WTC11 (cell line): ENCODE data around the gene ZMYND15.

Experiments
- CBFB ChIP-seq: sonication (generic); formaldehyde crosslinking; IDR thresholded peaks from 2 replicates; pipeline ENCODE4 v1.8.1; 2022; ENCODE audit warnings: mild to moderate bottlenecking, low read depth, missing genetic modification reagents
- CREM ChIP-seq: sonication (generic); formaldehyde crosslinking; IDR thresholded peaks from 2 replicates; pipeline ENCODE4 v1.8.1; 2022; ENCODE audit warnings: mild to moderate bottlenecking, missing genetic modification reagents, moderate library complexity
- ETV6 ChIP-seq: sonication (generic); formaldehyde crosslinking; IDR thresholded peaks from 2 replicates; pipeline ENCODE4 v1.8.1; 2022; ENCODE audit warnings: mild to moderate bottlenecking, missing genetic modification reagents
- FOXP1 ChIP-seq: sonication (generic); formaldehyde crosslinking; IDR thresholded peaks from 2 replicates; pipeline ENCODE4 v1.8.0; 2022; ENCODE audit warnings: missing genetic modification reagents, mild to moderate bottlenecking, moderate library complexity, borderline replicate concordance
- NR3C1 ChIP-seq: sonication (generic); formaldehyde crosslinking; conservative IDR thresholded peaks from 2 replicates; pipeline ENCODE4 v1.8.1; 2023; ENCODE audit warnings: low read depth, mild to moderate bottlenecking, missing genetic modification reagents
- RELA ChIP-seq: sonication (generic); formaldehyde crosslinking; IDR thresholded peaks from 2 replicates; pipeline ENCODE4 v1.8.1; 2022; ENCODE audit warnings: missing genetic modification reagents, mild to moderate bottlenecking, borderline replicate concordance
- ZNF121 ChIP-seq: sonication (generic); formaldehyde crosslinking; IDR thresholded peaks from 2 replicates; pipeline ENCODE4 v1.8.0; 2023; ENCODE audit warnings: missing genetic modification reagents
- TF ChIP-seq, protein P1 (sequence below): fragments of 200-600 bp; IDR thresholded peaks from 2 replicates; pipeline ENCODE4 v1.8.0; 2022; ENCODE audit warnings: antibody characterized with exemption
- TF ChIP-seq, protein P2 (sequence below): sonication (generic); formaldehyde crosslinking; IDR thresholded peaks from 2 replicates; pipeline ENCODE4 v1.8.1; 2023; ENCODE audit warnings: mild to moderate bottlenecking, moderate library complexity, missing genetic modification reagents
- TF ChIP-seq, protein P3 (sequence below): sonication (generic); formaldehyde crosslinking; conservative IDR thresholded peaks from 2 replicates; pipeline ENCODE4 v1.8.1; 2023; ENCODE audit warnings: mild to moderate bottlenecking, low read depth, missing genetic modification reagents, moderate library complexity
- TF ChIP-seq, protein P4 (sequence below): sonication (generic); formaldehyde crosslinking; IDR thresholded peaks from 2 replicates; pipeline ENCODE4 v1.8.0; 2022; ENCODE audit warnings: mild to moderate bottlenecking, missing genetic modification reagents
- TF ChIP-seq, protein P5 (sequence below): sonication (generic); formaldehyde crosslinking; IDR thresholded peaks from 2 replicates; pipeline ENCODE4 v1.8.1; 2023; ENCODE audit warnings: mild to moderate bottlenecking, missing genetic modification reagents
- TF ChIP-seq, protein P6 (sequence below): sonication (generic); formaldehyde crosslinking; IDR thresholded peaks from 2 replicates; pipeline ENCODE4 v1.8.0; 2022; ENCODE audit warnings: mild to moderate bottlenecking, missing genetic modification reagents
- TF ChIP-seq, protein P7 (sequence below): sonication (generic); formaldehyde crosslinking; IDR thresholded peaks from 2 replicates; pipeline ENCODE4 v1.8.0; 2023; ENCODE audit warnings: missing genetic modification reagents, mild to moderate bottlenecking, borderline replicate concordance

DNA sequence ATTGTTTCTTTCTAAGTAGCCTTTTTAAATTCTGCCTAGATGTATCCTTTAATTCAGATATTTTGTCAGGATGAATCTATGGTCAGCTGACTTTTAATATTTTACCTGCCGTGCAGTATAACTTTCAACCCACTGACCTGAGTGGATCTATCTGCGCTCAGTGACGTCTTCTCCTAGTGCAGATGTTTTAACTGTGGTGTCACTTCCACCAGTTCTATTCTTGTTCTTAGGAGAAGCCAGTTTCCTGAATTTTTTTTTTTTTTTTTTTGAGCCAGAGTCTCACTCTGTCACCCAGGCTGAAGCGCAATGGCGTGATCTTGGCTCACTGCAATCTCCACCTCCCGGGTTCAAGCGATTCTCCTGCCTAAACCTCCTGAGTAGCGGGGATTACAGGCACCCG is 27.1 kb downstream of the ZMYND15 start:
- TF ChIP-seq ETV6 (CRISPR knock-in tag), result no peak
- TF ChIP-seq CBFB (CRISPR knock-in tag), result no peak
- TF ChIP-seq, protein P1, sequence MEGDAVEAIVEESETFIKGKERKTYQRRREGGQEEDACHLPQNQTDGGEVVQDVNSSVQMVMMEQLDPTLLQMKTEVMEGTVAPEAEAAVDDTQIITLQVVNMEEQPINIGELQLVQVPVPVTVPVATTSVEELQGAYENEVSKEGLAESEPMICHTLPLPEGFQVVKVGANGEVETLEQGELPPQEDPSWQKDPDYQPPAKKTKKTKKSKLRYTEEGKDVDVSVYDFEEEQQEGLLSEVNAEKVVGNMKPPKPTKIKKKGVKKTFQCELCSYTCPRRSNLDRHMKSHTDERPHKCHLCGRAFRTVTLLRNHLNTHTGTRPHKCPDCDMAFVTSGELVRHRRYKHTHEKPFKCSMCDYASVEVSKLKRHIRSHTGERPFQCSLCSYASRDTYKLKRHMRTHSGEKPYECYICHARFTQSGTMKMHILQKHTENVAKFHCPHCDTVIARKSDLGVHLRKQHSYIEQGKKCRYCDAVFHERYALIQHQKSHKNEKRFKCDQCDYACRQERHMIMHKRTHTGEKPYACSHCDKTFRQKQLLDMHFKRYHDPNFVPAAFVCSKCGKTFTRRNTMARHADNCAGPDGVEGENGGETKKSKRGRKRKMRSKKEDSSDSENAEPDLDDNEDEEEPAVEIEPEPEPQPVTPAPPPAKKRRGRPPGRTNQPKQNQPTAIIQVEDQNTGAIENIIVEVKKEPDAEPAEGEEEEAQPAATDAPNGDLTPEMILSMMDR, result no peak
- TF ChIP-seq, protein P2, sequence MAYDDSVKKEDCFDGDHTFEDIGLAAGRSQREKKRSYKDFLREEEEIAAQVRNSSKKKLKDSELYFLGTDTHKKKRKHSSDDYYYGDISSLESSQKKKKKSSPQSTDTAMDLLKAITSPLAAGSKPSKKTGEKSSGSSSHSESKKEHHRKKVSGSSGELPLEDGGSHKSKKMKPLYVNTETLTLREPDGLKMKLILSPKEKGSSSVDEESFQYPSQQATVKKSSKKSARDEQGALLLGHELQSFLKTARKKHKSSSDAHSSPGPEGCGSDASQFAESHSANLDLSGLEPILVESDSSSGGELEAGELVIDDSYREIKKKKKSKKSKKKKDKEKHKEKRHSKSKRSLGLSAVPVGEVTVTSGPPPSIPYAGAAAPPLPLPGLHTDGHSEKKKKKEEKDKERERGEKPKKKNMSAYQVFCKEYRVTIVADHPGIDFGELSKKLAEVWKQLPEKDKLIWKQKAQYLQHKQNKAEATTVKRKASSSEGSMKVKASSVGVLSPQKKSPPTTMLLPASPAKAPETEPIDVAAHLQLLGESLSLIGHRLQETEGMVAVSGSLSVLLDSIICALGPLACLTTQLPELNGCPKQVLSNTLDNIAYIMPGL (CRISPR knock-in tag), result no peak
- TF ChIP-seq, protein P3, sequence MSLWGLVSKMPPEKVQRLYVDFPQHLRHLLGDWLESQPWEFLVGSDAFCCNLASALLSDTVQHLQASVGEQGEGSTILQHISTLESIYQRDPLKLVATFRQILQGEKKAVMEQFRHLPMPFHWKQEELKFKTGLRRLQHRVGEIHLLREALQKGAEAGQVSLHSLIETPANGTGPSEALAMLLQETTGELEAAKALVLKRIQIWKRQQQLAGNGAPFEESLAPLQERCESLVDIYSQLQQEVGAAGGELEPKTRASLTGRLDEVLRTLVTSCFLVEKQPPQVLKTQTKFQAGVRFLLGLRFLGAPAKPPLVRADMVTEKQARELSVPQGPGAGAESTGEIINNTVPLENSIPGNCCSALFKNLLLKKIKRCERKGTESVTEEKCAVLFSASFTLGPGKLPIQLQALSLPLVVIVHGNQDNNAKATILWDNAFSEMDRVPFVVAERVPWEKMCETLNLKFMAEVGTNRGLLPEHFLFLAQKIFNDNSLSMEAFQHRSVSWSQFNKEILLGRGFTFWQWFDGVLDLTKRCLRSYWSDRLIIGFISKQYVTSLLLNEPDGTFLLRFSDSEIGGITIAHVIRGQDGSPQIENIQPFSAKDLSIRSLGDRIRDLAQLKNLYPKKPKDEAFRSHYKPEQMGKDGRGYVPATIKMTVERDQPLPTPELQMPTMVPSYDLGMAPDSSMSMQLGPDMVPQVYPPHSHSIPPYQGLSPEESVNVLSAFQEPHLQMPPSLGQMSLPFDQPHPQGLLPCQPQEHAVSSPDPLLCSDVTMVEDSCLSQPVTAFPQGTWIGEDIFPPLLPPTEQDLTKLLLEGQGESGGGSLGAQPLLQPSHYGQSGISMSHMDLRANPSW (CRISPR knock-in tag), result no peak
- TF ChIP-seq CREM, result no peak
- TF ChIP-seq, protein P4, sequence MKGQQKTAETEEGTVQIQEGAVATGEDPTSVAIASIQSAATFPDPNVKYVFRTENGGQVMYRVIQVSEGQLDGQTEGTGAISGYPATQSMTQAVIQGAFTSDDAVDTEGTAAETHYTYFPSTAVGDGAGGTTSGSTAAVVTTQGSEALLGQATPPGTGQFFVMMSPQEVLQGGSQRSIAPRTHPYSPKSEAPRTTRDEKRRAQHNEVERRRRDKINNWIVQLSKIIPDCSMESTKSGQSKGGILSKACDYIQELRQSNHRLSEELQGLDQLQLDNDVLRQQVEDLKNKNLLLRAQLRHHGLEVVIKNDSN (CRISPR knock-in tag), result no peak
- TF ChIP-seq NR3C1 (CRISPR knock-in tag), result no peak
- TF ChIP-seq, protein P5, sequence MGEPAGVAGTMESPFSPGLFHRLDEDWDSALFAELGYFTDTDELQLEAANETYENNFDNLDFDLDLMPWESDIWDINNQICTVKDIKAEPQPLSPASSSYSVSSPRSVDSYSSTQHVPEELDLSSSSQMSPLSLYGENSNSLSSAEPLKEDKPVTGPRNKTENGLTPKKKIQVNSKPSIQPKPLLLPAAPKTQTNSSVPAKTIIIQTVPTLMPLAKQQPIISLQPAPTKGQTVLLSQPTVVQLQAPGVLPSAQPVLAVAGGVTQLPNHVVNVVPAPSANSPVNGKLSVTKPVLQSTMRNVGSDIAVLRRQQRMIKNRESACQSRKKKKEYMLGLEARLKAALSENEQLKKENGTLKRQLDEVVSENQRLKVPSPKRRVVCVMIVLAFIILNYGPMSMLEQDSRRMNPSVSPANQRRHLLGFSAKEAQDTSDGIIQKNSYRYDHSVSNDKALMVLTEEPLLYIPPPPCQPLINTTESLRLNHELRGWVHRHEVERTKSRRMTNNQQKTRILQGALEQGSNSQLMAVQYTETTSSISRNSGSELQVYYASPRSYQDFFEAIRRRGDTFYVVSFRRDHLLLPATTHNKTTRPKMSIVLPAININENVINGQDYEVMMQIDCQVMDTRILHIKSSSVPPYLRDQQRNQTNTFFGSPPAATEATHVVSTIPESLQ (CRISPR knock-in tag), result no peak
- TF ChIP-seq, protein P6, sequence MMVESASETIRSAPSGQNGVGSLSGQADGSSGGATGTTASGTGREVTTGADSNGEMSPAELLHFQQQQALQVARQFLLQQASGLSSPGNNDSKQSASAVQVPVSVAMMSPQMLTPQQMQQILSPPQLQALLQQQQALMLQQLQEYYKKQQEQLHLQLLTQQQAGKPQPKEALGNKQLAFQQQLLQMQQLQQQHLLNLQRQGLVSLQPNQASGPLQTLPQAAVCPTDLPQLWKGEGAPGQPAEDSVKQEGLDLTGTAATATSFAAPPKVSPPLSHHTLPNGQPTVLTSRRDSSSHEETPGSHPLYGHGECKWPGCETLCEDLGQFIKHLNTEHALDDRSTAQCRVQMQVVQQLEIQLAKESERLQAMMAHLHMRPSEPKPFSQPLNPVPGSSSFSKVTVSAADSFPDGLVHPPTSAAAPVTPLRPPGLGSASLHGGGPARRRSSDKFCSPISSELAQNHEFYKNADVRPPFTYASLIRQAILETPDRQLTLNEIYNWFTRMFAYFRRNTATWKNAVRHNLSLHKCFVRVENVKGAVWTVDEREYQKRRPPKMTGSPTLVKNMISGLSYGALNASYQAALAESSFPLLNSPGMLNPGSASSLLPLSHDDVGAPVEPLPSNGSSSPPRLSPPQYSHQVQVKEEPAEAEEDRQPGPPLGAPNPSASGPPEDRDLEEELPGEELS, result no peak
- TF ChIP-seq ZNF121 (CRISPR knock-in tag), result no peak
- TF ChIP-seq RELA, result no peak
- TF ChIP-seq, protein P7, sequence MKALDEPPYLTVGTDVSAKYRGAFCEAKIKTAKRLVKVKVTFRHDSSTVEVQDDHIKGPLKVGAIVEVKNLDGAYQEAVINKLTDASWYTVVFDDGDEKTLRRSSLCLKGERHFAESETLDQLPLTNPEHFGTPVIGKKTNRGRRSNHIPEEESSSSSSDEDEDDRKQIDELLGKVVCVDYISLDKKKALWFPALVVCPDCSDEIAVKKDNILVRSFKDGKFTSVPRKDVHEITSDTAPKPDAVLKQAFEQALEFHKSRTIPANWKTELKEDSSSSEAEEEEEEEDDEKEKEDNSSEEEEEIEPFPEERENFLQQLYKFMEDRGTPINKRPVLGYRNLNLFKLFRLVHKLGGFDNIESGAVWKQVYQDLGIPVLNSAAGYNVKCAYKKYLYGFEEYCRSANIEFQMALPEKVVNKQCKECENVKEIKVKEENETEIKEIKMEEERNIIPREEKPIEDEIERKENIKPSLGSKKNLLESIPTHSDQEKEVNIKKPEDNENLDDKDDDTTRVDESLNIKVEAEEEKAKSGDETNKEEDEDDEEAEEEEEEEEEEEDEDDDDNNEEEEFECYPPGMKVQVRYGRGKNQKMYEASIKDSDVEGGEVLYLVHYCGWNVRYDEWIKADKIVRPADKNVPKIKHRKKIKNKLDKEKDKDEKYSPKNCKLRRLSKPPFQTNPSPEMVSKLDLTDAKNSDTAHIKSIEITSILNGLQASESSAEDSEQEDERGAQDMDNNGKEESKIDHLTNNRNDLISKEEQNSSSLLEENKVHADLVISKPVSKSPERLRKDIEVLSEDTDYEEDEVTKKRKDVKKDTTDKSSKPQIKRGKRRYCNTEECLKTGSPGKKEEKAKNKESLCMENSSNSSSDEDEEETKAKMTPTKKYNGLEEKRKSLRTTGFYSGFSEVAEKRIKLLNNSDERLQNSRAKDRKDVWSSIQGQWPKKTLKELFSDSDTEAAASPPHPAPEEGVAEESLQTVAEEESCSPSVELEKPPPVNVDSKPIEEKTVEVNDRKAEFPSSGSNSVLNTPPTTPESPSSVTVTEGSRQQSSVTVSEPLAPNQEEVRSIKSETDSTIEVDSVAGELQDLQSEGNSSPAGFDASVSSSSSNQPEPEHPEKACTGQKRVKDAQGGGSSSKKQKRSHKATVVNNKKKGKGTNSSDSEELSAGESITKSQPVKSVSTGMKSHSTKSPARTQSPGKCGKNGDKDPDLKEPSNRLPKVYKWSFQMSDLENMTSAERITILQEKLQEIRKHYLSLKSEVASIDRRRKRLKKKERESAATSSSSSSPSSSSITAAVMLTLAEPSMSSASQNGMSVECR (CRISPR knock-in tag), result no peak
- TF ChIP-seq FOXP1 (CRISPR knock-in tag), result no peak
